ENCODE data around the gene XIRP1.

DNA sequence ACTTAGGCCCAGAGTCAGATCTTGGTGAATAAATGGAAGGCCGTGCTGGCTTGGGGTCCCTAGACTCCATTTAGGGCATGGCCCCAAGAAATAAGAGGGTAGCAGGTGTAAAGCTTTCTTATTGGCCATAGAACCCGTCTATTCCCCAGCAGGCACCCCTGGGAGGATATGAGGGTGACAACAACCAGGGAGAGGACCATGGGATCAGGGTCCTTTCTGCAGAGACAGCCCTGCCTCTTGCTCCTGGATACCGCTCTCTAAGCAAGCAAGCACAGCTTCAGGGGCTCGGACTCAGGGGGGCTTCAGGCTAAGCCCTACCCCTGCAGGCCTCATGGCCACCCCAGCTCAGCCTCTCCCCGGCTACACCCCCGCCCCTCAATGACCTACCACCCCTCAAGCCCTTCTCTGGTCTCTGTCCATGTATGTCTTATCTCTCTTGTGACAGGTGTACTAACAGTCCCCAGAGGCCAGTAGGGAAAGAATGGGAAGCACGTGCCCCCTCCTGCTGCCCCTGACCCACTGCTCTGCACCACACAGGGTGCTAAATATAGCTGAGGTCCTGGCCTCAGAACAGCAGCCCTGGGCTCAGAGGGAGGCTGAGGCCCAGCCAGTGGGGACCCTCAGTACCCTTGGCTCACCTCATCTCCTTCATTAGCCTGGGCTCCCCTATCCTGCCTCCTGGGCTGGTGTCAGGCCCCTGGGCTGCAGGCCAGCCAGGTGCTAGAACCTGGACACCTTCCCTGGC is 1.9 kb downstream of the XIRP1 start:
- no peak for TF ChIP-seq POLR2A (IDR thresholded peaks at IDR 0.05)
- TF ChIP-seq, protein P1, sequence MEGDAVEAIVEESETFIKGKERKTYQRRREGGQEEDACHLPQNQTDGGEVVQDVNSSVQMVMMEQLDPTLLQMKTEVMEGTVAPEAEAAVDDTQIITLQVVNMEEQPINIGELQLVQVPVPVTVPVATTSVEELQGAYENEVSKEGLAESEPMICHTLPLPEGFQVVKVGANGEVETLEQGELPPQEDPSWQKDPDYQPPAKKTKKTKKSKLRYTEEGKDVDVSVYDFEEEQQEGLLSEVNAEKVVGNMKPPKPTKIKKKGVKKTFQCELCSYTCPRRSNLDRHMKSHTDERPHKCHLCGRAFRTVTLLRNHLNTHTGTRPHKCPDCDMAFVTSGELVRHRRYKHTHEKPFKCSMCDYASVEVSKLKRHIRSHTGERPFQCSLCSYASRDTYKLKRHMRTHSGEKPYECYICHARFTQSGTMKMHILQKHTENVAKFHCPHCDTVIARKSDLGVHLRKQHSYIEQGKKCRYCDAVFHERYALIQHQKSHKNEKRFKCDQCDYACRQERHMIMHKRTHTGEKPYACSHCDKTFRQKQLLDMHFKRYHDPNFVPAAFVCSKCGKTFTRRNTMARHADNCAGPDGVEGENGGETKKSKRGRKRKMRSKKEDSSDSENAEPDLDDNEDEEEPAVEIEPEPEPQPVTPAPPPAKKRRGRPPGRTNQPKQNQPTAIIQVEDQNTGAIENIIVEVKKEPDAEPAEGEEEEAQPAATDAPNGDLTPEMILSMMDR (IDR thresholded peaks at IDR 0.05), result no peak
